Endothelial cell of umbilical vein (primary cell): ENCODE measurements around the gene CLIC1.

Experiments used
- CTCF ChIP-seq, 2 donors: IDR thresholded peaks; 1 replicate in 1 of 2; 2 replicates in 1 of 2; pipeline ENCODE4 v1.5.1; 2011; ENCODE audit warnings: low read length in 2 of 2, mild to moderate bottlenecking in 2 of 2, moderate library complexity in 2 of 2, control low read depth in 1 of 2, inconsistent platforms in 1 of 2, low read depth in 1 of 2; ENCODE audit not compliant: insufficient read depth in 1 of 2; ENCODE audit errors: extremely low read depth in 1 of 2
- EZH2 ChIP-seq: IDR thresholded peaks from 2 replicates; pipeline ENCODE4 v1.6.1; 2012; ENCODE audit warnings: borderline replicate concordance, low read depth, mild to moderate bottlenecking, moderate library complexity, low read length, inconsistent platforms; ENCODE audit not compliant: severe bottlenecking
- FOS ChIP-seq: IDR thresholded peaks from 2 replicates; pipeline ENCODE4 v1.6.1; 2011; ENCODE audit warnings: mild to moderate bottlenecking, low read length, moderate library complexity, borderline replicate concordance; ENCODE audit not compliant: insufficient read depth
- GATA2 ChIP-seq: IDR thresholded peaks from 2 replicates; pipeline ENCODE4 v1.7.0; 2011; ENCODE audit warnings: low read depth, mild to moderate bottlenecking, moderate library complexity, mixed read lengths, low read length; ENCODE audit not compliant: insufficient read length, insufficient read depth
- JUN ChIP-seq: IDR thresholded peaks from 2 replicates; pipeline ENCODE4 v1.6.1; 2011; ENCODE audit warnings: borderline replicate concordance, low read depth; ENCODE audit not compliant: insufficient read length, insufficient read depth
- MYC ChIP-seq: IDR thresholded peaks from one replicate; pipeline ENCODE4 v1.6.1; 2011; ENCODE audit warnings: mild to moderate bottlenecking, low read depth, low read length
- POLR2A ChIP-seq: IDR thresholded peaks from 2 replicates; pipeline ENCODE4 v1.6.1; 2012; ENCODE audit warnings: low read depth, mild to moderate bottlenecking, control low read depth, low read length
- POLR2AphosphoS5 ChIP-seq: IDR thresholded peaks from 2 replicates; pipeline ENCODE4 v1.6.1; 2012; ENCODE audit warnings: low read depth, mild to moderate bottlenecking, control low read depth, low read length, moderate library complexity; ENCODE audit not compliant: insufficient read depth
- TF ChIP-seq, protein P1 (sequence below): IDR thresholded peaks from 2 replicates; pipeline ENCODE4 v1.6.1; 2011; ENCODE audit not compliant: insufficient read depth, insufficient read length

GRCh38 chr6:31683591-31683990 is 52.7 kb downstream of the CLIC1 start:
- TF ChIP-seq CTCF (IDR thresholded peaks at IDR 0.05; ENCODE audit: extremely low read depth in 1 of 2, insufficient read depth in 1 of 2, low read depth in 1 of 2, low read length in 2 of 2) (no peak), POLR2AphosphoS5 (no peak), POLR2A (no peak), GATA2 (no peak), EZH2 (no peak), JUN (no peak), FOS (no peak), MYC (no peak)
- TF ChIP-seq, protein P1, sequence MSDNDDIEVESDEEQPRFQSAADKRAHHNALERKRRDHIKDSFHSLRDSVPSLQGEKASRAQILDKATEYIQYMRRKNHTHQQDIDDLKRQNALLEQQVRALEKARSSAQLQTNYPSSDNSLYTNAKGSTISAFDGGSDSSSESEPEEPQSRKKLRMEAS: no peak
